Measurements from ENCODE around the gene COG5. TPM values are rescaled to one million over a fixed set of nuclear protein-coding genes. Genes with fewer than 3 reads are reported as not detected.

The COG5 gene
- total and polyA plus RNA-seq, 2 experiments from 2014 or later: 15.4 to 36.5 TPM

GRCh38 chr7:107396990-107397389, 166.7 kb downstream of the COG5 start:
- H3K4me1 ChIP-seq (ENCODE audit: insufficient read depth): no peaks in the 10 kb centered on the region
- DNase-seq (ENCODE audit: low spot score) (no peak), ATAC-seq (no peak)
- no peak overlapping the region for H3K4me3 ChIP-seq
- no peak overlapping the region for H3K4me2 ChIP-seq
- peaks cover 4% of the 10 kb centered on the region; the same call in 1 of the 3 replicates for H3K36me3 Mint-ChIP-seq (ENCODE audit: low read depth)
- no peaks in the 10 kb centered on the region for H3K4me1 Mint-ChIP-seq
- H3K27ac Mint-ChIP-seq: no peak overlapping the region
- no peaks in the 10 kb centered on the region for H3F3A ChIP-seq (replicated peaks; ENCODE audit: low read depth)
- no peaks in the 10 kb centered on the region for H3K27me3 ChIP-seq (ENCODE audit: insufficient read depth)
- no peaks in the 10 kb centered on the region; the same call in 1 of the 2 replicates for H4K20me1 ChIP-seq (replicated peaks; ENCODE audit: insufficient read depth)
- no peak for TF ChIP-seq POLR2AphosphoS5 (IDR thresholded peaks at IDR 0.05; ENCODE audit: low read depth)
- no peak for TF ChIP-seq NANOG (IDR thresholded peaks at IDR 0.05; ENCODE audit: borderline replicate concordance)
- no peak for TF ChIP-seq REST (IDR thresholded peaks at IDR 0.05; ENCODE audit: unreplicated experiment)
- TF ChIP-seq ZNF331 (CRISPR knock-in tag; IDR thresholded peaks at IDR 0.05; ENCODE audit: low read depth): no peak
- no peak for TF ChIP-seq STAT1 (IDR thresholded peaks at IDR 0.05; ENCODE audit: unreplicated experiment)
- no peak for TF ChIP-seq EZH2 (IDR thresholded peaks at IDR 0.05; ENCODE audit: low read depth, unreplicated experiment)
- no peak for TF ChIP-seq JUNB (IDR thresholded peaks at IDR 0.05; ENCODE audit: unreplicated experiment)
- no peak for TF ChIP-seq ZNF462 (CRISPR knock-in tag; IDR thresholded peaks at IDR 0.05)
- no peak for TF ChIP-seq EZH2phosphoT487 (IDR thresholded peaks at IDR 0.05; ENCODE audit: unreplicated experiment)
- TF ChIP-seq CREB1 (CRISPR knock-in tag; IDR thresholded peaks at IDR 0.05; ENCODE audit: low read depth): no peak
- H3K79me2 ChIP-seq (replicated peaks; ENCODE audit: insufficient read depth): no peaks in the 10 kb centered on the region
- H2AFZ ChIP-seq: no peak overlapping the region
- H3K27me3 Mint-ChIP-seq (ENCODE audit: insufficient read depth, low read depth, poor library complexity): no peaks in the 10 kb centered on the region
- H3K9me3 Mint-ChIP-seq: peaks cover 5% of the 10 kb centered on the region; the same call in 1 of the 3 replicates
- H3K27ac ChIP-seq (ENCODE audit: low read depth): no peak overlapping the region
- no peaks in the 10 kb centered on the region for H3K9me2 ChIP-seq (ENCODE audit: insufficient read depth)
- no peak overlapping the region for H3K4me3 Mint-ChIP-seq
- no peaks in the 10 kb centered on the region for H3K36me3 ChIP-seq (ENCODE audit: insufficient read depth)
